GM21825 (cell line): ENCODE measurements around the gene CLSTN1.

ENCODE experiments used
- ATAC-seq: cut with Tn5 transposase; IDR thresholded peaks from one replicate; pipeline ENCODE4 v1.9.1; 2021; ENCODE audit warnings: mild to moderate bottlenecking, moderate library complexity; ENCODE audit not compliant: unreplicated experiment

Gene CLSTN1

DNA sequence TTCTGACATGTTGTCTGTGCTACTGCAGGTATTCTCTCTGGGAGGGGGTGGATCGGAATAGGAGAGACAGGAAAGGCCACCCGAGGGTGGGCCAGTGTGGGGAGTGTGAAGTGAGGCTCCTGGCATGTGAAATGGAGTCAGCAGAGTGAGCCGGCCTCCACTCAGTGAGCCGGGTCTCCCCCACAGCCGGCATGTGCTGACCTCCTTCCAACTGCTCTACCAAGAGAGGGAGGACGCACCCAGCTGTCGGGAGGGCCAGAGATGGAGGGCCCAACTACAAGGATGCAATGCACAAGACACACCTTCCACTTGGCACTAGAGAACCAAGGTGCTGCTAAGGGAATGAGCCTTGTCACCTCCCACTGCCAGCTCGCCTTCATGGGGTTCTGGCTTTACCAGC is 28.2 kb upstream of the CLSTN1 start:
- ATAC-seq = no peak

- ATAC-seq = no peak
These were observed 26.8 kb upstream of the CLSTN1 start for GRCh38 chr1:9850442-9851162.

DNA sequence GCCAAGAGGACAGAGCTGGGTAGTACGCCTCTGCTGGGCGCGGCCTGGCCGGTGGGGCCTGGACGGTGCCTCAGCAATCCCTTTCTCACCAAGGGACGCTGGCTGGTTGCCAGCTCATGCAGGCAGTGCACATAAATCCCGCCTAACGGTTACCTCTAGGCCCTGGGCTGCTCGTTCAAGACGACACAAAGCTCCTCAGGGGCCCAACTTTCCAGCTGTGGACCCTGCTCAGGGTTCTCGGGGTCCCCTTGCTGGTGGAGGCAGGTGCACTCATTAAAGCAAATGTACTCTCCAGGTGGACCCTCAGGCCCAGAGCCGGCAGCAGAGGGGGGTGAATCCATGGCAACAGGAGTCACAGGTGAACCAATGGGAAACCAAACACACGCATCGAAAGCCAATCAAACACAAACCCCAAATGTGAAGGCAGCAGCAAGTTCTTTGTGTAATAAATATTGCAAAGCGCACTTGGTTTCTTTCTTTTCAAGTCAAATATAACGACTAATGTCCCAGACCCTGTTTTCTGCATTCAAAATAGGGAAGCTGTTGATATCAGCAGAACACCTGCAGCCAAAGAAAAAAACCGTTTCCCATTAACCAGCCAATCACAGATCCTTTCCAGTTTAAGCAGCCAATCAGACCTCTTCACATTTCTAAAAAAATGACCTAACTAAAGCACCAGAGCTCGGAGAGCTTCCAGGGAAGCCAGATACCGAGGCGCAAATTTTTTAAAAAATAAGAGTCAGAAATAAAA is 26.1 kb upstream of the CLSTN1 start:
- no peak for ATAC-seq

GRCh38 chr1:9848022-9848421 is 24.3 kb upstream of the CLSTN1 start:
- no peak for ATAC-seq

- no peak for ATAC-seq
These were observed 23.5 kb upstream of the CLSTN1 start for GRCh38 chr1:9847269-9847668.

GRCh38 chr1:9846611-9847171 is 22.9 kb upstream of the CLSTN1 start:
- no peak for ATAC-seq

GRCh38 chr1:9845914-9846313 is 22.1 kb upstream of the CLSTN1 start:
- ATAC-seq = no peak

DNA sequence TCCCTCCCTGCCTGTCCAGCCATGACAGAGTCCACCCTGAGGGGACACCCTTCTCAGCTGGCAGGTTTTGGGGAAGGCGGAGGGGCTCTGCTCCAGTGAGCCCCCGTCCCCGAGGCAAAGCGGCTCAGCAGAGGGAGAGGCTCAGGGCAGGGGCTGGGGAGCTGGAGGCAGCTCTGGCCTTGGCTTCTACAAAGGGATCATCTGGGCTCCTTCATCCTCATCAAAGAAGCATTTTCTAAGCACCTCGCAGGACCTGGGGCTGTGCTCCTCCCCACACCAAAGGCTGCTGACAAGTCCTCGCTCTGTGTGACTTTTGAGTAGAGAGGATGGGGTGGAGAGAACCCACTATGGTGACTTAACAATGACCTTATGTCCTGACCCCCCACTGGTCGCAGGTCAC is 21.0 kb upstream of the CLSTN1 start:
- no peak for ATAC-seq

- ATAC-seq = no peak
These were observed 20.3 kb upstream of the CLSTN1 start for GRCh38 chr1:9844106-9844505.

GRCh38 chr1:9843576-9843945 is 19.8 kb upstream of the CLSTN1 start:
- no peak for ATAC-seq

GRCh38 chr1:9842781-9843575 is 19.2 kb upstream of the CLSTN1 start:
- ATAC-seq = no peak

GRCh38 chr1:9842073-9842711 is 18.4 kb upstream of the CLSTN1 start:
- no peak for ATAC-seq

DNA sequence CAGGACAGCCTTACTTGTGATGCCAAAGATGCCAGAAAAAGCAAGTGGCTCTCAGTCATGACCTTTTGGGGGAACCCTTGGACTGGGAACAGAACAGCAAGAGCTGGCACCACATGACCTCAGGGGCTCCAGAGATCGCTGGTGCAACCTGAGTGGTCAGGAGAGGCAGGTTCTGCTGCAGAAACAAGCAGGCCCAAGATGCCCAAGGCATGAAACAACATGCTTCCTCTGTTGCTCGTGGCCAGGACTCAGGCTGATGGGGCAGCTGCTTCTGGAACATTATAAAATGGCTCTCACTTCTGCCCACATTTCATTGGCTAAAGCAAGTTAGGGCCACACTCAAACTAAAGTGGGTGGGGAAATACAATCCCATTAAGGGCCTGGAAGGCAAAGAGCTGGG is 17.7 kb upstream of the CLSTN1 start:
- no peak for ATAC-seq

DNA sequence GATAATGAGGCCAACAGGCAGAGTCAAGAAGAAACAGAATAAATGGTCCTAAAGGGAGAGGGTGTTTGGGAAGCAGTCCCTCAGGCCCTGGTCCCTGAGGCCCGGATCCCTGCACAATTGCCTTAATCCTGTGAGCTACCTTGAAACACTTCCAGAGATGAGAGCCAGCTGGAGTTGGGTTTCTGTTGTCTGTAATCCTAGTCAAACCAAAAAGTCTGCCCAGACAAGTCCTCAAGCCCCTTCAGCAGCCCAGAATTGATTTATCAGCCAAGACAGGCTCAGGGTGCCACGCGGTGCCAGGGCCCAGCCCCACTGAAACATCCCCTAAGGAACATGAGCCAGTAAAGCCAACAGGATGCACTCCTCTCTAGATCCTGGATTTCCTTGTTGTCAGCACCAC is 16.4 kb upstream of the CLSTN1 start:
- ATAC-seq = no peak

DNA sequence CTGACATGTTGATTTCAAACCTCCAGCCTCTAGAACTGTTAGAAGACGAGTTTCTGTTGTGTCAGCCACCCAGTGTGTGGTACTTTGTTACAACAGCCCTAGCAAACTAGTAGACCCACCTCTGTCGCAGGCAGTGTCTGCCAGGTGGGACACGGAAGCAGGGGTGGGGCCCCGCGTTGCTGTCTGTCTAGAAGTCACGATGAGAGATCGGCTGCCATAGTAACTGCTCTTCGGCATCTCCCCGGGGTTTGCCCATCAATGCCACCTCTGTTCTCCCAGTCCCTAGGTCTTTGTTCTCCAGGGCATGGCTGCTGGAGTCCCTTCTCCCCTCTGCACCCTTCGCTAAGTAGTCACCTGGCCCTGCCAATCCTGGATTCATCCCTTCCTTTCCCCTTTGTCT is 15.2 kb upstream of the CLSTN1 start:
- no peak for ATAC-seq

- no peak for ATAC-seq
These were observed 12.8 kb upstream of the CLSTN1 start for GRCh38 chr1:9836632-9836960.

DNA sequence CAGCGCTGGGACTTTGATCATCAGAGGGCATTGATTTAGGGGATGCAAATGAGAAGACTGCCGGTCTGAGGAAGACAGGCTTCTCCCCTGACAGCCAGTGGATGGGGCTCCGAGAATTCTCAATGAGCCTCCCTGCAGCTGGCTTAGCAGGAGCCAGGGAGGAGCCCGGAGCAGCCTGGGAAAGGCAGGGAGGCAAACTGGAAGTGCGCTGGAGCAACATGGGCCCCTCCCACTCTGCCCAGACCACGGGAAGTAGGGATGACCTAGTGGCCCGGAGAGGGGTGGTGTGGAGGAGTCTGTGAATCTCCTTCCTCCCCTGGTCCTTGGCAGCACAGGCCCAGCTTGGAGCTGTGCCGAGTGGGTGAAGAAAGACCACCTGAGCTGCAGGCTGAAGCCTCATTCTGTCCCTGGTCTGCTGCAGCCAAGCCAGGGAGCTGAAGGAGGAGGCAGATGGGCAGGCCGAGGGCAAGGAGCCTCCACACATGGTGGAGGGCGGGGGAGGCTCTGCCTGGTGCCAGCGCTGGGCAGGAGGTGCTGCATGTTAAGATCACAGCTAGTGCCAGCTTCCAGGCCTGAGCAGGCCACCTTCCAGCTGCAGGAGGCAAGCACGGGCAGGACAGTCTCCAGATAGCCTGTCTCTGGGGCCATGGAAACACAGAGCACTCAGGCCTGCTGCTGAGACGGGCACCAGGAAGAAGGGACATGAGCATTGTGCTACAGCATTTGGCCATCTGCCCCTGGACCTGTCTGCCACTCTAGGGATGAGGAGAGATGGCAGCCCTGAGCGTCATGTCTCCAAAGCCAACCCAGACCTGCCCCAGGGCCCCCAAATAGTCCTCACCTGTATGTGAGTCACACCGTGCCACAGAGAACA is 12.2 kb upstream of the CLSTN1 start:
- ATAC-seq = no peak

DNA sequence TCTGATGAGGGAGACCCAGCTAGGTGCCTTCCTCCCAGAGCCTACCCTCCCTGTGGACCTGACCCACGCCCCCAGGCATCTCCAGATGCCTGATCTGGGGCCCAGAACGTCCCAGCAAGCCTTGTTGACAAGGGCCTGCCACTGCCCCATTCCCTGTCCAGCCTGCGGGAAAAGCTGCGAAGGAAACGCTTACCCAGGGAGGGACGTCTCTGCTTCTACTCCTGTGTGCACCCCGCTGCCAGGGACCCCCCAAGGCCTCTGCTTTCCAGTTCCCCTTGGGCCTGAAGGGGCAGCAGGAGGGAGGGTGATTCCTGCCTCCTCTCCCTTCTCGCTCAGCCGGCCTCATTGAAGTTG is 11.6 kb upstream of the CLSTN1 start:
- ATAC-seq = no peak

- no peak for ATAC-seq
These were observed 9.9 kb upstream of the CLSTN1 start for GRCh38 chr1:9833632-9834031.

DNA sequence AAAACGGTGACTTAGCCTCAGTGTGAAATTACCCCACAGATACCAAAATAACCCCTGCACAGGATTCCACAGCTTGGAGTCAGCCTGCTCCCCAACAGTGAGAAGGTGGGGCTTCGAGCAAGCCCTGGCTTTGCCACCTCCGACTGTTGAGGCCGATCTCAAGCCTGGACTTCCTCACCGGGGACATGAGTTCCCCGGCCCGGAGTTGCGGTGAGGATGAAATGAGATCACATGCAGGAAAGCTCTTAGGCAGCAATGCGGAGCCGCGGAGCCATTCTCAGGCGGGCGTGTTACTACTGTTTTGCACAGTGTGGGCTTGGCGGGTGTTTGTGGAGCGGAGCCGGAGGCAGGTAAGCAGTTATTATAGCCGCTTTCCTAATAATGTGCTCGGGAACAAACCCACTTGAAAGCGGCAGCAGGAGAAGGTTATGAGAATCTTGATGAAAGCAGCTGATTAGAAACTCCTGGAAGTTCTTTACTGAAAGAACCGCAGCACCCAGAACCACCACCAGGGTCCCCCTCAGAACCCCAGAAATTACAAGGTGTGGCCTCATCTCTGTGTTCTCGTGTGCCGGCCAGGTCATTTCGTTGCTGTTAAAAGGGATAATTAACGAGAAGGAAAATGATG is 3.9 kb upstream of the CLSTN1 start:
- no peak for ATAC-seq
